OCI-LY3 (cell line): ENCODE results near the gene AOAH.

ENCODE experiments used
- EZH2phosphoT487 ChIP-seq: fragments of 200-600 bp; shearing (Covaris generic); IDR thresholded peaks from 2 replicates; pipeline ENCODE4 v1.6.1; 2018; ENCODE audit warnings: antibody characterized with exemption, mixed run types, low read depth
- TF ChIP-seq, protein P1 (sequence below): fragments of 200-600, 300-600 bp; sonication (generic); IDR thresholded peaks from 2 replicates; pipeline ENCODE4 v1.5.1; 2014; ENCODE audit warnings: antibody characterized with exemption, low read length, low read depth

DNA sequence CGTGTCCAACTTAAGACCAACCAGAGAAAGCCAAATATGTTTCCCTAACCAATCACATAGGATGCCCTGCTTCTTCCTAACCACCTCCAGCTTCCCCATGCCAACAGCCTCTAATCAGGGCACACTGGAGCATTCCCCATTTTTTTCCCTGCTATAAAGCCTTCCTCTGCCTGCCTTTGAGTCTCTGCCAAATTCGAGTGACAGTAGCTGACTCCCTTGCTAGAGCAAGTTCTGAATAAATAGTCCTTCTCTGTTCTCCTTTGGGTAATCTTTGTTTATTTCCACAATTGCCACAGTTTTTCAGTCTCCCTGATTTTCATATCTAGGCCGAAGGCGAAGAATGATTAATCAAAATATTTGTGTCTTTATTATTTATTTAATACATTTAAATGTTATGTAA, 238.0 kb downstream of the AOAH start:
- TF ChIP-seq, protein P1, sequence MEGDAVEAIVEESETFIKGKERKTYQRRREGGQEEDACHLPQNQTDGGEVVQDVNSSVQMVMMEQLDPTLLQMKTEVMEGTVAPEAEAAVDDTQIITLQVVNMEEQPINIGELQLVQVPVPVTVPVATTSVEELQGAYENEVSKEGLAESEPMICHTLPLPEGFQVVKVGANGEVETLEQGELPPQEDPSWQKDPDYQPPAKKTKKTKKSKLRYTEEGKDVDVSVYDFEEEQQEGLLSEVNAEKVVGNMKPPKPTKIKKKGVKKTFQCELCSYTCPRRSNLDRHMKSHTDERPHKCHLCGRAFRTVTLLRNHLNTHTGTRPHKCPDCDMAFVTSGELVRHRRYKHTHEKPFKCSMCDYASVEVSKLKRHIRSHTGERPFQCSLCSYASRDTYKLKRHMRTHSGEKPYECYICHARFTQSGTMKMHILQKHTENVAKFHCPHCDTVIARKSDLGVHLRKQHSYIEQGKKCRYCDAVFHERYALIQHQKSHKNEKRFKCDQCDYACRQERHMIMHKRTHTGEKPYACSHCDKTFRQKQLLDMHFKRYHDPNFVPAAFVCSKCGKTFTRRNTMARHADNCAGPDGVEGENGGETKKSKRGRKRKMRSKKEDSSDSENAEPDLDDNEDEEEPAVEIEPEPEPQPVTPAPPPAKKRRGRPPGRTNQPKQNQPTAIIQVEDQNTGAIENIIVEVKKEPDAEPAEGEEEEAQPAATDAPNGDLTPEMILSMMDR, result no peak
- TF ChIP-seq EZH2phosphoT487, result no peak
